WI38 (cell line): ENCODE results near the gene MYZAP.

Experiments used
- H3K4me3 ChIP-seq: 2 replicates; pipeline ENCODE4 v1.5.1; 2011; ENCODE audit warnings: low read depth, mild to moderate bottlenecking, control low read depth, low read length
- TF ChIP-seq, protein P1 (sequence below): IDR thresholded peaks from 2 replicates; pipeline ENCODE4 v1.5.1; 2012; ENCODE audit warnings: low read depth, mild to moderate bottlenecking, control low read depth, low read length

Gene MYZAP

DNA sequence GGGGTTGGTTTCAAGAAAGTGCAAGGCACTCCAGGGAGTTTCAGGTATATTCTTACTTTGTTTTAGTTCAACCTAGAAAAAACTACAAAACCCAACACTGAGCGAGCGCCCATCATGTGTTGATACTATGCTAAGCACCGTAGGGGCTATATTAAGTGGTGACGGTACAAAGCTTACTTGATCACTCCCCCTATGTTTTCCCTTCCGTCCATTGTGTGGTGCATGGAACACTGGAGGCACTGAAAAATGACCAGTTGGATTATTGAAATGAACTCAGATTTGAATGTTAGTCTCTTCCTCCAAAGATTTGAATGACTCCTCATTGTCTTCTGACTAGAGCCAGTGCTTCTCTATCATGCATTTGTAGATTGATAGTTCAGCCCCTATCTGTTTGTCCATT, 6.6 kb downstream of the MYZAP start:
- H3K4me3 ChIP-seq, result no peak overlapping the region

GRCh38 chr15:57599296-57599810, 7.6 kb downstream of the MYZAP start:
- no peak overlapping the region for H3K4me3 ChIP-seq
- TF ChIP-seq, protein P1, sequence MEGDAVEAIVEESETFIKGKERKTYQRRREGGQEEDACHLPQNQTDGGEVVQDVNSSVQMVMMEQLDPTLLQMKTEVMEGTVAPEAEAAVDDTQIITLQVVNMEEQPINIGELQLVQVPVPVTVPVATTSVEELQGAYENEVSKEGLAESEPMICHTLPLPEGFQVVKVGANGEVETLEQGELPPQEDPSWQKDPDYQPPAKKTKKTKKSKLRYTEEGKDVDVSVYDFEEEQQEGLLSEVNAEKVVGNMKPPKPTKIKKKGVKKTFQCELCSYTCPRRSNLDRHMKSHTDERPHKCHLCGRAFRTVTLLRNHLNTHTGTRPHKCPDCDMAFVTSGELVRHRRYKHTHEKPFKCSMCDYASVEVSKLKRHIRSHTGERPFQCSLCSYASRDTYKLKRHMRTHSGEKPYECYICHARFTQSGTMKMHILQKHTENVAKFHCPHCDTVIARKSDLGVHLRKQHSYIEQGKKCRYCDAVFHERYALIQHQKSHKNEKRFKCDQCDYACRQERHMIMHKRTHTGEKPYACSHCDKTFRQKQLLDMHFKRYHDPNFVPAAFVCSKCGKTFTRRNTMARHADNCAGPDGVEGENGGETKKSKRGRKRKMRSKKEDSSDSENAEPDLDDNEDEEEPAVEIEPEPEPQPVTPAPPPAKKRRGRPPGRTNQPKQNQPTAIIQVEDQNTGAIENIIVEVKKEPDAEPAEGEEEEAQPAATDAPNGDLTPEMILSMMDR, result no peak

More for the DNA sequence above, 6.6 kb downstream of the MYZAP start:
- TF ChIP-seq, protein P1, result no peak

- H3K4me3 ChIP-seq, result no peak overlapping the region
Observed at GRCh38 chr15:57600197-57600596, 8.5 kb downstream of the MYZAP start.

DNA sequence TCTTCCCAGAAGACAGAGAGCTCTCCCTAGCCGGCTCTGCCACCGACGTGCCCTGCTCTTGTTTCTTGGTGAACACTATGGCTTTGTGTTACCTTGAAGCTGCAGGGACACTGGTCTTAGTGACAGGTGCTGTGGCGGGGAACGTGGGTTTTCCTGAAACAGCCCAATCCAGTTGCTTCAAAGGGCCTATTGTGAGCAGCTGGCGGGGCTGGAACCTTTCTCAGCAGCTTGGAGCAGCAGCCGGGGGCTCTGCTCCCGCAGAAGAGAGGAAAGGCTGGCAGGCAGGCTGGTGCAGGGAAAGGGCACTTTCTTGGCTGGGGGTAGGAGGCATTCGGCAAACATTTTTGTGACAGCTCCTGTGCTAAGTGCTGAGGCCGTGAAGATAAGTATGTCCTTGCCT, 12.8 kb downstream of the MYZAP start:
- H3K4me3 ChIP-seq, result no peak overlapping the region
- TF ChIP-seq, protein P1, result no peak

More at GRCh38 chr15:57600197-57600596, 8.5 kb downstream of the MYZAP start:
- TF ChIP-seq, protein P1, result no peak

GRCh38 chr15:57605491-57605890, 13.8 kb downstream of the MYZAP start:
- TF ChIP-seq, protein P1, result no peak
- H3K4me3 ChIP-seq, result no peak overlapping the region

DNA sequence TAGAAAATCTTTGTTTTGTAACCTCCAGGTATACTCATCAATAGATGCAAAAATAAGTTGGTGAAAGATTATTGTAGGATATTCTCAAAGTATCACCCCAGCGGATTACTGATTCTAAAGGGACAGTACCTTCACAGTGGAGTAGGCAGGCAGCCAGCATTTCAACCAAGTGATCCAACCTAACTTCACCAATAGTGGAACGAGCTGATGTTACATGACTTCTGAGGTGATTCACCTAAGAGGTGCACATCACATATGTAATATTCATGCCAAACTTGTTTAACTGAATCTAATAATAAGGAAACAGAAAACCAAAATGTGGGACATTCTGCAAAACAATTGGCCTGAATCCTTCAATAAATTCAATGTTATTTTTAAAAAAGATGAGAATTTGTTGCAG, 14.3 kb downstream of the MYZAP start:
- no peak overlapping the region for H3K4me3 ChIP-seq
- TF ChIP-seq, protein P1, result no peak

DNA sequence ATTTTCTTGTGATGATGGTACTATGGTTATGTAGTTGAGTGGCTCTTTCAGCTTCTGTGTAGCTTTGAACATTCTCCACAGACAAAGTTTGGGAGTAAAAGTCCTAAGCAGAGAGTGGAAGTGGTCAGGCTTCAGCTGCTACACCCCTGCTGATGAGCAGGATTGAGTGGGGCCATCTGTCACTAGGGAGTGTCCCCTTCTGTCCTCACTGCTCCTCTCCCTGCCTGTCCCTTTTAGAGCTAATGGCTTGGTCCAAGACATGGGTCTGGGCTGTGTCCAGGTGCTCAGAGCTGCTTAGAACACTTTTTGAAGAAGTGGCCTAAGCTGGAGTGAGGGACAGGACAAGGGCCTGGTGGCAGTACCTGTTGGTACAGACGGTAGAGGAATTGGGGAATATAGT, 15.1 kb downstream of the MYZAP start:
- TF ChIP-seq, protein P1, result no peak
- no peak overlapping the region for H3K4me3 ChIP-seq
